ENCODE measurements around the gene GLT8D2. TPM values are rescaled to one million over a fixed set of nuclear protein-coding genes. Genes with fewer than 3 reads are reported as not detected.

GLT8D2 gene
- total RNA-seq, 6 experiments from 2014 or later, result 36.4 to 58.0 (median 50.9) TPM

DNA sequence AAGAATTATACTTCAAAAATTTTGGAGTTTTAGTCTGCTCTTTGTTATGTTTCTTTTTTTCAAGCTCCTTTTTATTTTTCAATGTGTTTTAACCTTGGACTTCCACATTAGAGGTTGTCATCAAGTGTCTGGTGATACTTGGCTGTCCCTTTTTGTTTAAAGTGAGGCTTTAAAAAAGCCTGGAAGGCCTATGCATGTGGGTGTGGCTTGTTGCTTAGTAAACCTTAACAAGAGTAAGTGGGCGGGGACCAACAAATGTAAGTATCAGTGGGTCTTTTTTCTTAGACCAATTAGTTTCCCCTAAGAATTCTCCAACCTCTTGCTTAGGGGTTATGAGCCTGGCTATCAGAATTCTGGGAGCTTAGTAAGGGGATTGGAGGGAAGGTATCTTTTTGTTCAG, 40.7 kb upstream of the GLT8D2 start:
- TF ChIP-seq, protein P1, sequence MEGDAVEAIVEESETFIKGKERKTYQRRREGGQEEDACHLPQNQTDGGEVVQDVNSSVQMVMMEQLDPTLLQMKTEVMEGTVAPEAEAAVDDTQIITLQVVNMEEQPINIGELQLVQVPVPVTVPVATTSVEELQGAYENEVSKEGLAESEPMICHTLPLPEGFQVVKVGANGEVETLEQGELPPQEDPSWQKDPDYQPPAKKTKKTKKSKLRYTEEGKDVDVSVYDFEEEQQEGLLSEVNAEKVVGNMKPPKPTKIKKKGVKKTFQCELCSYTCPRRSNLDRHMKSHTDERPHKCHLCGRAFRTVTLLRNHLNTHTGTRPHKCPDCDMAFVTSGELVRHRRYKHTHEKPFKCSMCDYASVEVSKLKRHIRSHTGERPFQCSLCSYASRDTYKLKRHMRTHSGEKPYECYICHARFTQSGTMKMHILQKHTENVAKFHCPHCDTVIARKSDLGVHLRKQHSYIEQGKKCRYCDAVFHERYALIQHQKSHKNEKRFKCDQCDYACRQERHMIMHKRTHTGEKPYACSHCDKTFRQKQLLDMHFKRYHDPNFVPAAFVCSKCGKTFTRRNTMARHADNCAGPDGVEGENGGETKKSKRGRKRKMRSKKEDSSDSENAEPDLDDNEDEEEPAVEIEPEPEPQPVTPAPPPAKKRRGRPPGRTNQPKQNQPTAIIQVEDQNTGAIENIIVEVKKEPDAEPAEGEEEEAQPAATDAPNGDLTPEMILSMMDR (IDR thresholded peaks at IDR 0.05), result no peak
- no peak overlapping the region; the same call in 1 of the 2 replicates for H3K27ac Mint-ChIP-seq
- peaks cover 15% of the 10 kb centered on the region for H3K4me1 Mint-ChIP-seq (ENCODE audit: low read depth)
- no peak for DNase-seq
- peaks cover 28% of the 10 kb centered on the region for H3K36me3 Mint-ChIP-seq (ENCODE audit: low read depth)
- no peaks in the 10 kb centered on the region for H3K9me3 Mint-ChIP-seq
- H3K4me3 Mint-ChIP-seq, result no peak overlapping the region
- no peaks in the 10 kb centered on the region for H3K27me3 Mint-ChIP-seq (ENCODE audit: insufficient read depth)

DNA sequence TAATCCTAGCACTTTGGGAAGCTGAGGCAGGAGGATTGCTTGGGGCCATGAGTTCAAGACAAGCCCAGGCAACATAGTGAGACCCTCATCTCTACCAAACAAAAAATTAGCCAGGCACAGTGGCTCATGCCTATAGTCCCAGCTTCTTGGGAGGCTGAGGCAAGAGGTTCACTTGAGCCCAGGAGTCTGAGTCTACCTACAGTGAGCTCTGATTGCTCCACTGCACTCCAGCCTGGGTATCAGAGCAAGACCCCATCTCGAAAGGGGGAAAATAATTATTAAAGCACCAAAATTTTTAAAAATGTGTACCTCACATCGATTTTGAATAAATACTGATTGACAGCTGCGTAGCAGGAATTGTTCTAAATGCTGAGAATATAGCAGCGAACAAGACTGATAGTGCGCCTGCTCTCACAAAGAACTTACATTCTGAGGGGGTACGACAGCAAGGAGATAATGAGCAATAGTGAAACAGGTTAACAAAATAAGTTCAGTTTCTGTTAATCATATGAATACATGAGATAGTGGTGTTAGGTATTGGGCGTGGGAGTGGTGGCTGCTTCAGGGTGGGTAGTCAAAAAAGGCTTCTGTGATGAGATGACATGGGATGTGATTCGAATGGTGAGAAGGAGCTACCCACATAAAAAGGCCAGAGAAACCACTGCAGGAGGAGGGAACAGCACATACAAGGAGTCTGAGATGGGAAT, 33.9 kb upstream of the GLT8D2 start:
- no peaks in the 10 kb centered on the region for H3K27me3 Mint-ChIP-seq (ENCODE audit: insufficient read depth)
- H3K36me3 Mint-ChIP-seq (ENCODE audit: low read depth), result peaks cover 12% of the 10 kb centered on the region
- no peak for DNase-seq
- no peaks in the 10 kb centered on the region for H3K9me3 Mint-ChIP-seq
- H3K4me3 Mint-ChIP-seq, result no peak overlapping the region
- no peaks in the 10 kb centered on the region for H3K4me1 Mint-ChIP-seq (ENCODE audit: low read depth)
- TF ChIP-seq, protein P1 (IDR thresholded peaks at IDR 0.05), result no peak
- H3K27ac Mint-ChIP-seq, result no peak overlapping the region; the same call in 1 of the 2 replicates

DNA sequence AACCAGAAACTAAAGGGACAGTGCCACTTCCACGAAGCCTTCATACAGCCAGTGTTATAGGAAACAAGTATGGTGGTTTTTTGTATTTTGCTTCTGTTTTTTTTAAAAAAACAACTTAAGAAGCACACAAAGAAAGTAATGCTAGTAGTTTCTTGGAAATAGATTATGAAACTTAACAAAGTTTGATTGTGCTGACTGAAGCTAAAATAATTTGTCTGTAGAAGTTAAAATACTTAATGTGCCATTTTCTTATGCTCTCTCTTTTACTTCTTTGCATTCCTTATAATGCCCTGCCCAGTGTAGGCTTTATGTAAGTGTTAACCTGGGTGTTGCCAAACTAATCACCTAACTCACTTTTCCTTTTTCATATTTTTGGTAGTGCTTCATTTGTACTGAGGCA, 30.8 kb upstream of the GLT8D2 start:
- H3K27me3 Mint-ChIP-seq (ENCODE audit: insufficient read depth), result no peaks in the 10 kb centered on the region
- H3K36me3 Mint-ChIP-seq (ENCODE audit: low read depth), result peaks cover 5% of the 10 kb centered on the region
- no peak overlapping the region for H3K4me3 Mint-ChIP-seq
- no peak for DNase-seq
- no peak overlapping the region for H3K27ac Mint-ChIP-seq
- TF ChIP-seq, protein P1 (IDR thresholded peaks at IDR 0.05), result no peak
- no peaks in the 10 kb centered on the region for H3K9me3 Mint-ChIP-seq
- no peaks in the 10 kb centered on the region for H3K4me1 Mint-ChIP-seq (ENCODE audit: low read depth)

DNA sequence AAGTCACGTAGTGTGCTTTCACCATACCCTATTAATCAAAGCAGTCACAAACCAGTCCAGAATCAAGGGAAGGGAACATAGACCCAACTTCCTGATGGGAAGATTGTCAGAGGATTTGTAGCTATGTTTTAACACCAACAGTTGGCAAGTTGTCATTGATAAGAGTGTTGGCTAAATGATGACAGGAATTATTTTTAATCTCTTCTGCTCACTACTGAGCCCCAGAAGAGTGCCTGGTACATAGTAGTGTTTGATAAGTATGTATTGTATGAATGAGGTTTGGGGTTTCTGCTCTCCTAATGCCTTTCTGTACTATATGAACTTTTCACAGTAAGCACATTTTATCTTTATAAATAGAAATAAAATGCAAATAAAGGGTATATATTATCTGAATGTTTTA, 29.0 kb upstream of the GLT8D2 start:
- Mint-ChIP-seq H3K4me3 (no peak overlapping the region), H3K27ac (no peak overlapping the region), H3K36me3 (ENCODE audit: low read depth) (peaks cover 10% of the 10 kb centered on the region)

DNA sequence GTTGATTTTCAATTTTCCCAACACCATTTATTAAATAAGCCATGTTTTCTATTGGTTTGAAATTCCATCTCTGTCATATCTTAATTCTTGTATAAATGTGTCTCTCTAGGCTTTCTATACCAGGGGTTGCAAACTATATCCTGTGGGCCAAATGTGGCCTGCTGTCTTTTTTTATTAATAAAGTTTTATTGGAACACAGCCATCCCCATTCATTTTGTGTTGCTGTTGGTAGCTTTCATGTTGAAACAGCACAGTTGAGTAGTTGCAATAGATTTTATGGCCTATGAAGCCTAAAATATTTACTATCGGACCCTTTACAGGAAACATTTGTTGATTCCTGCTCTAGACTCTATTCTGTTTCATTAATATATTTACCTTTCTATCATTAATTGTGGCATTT, 23.7 kb upstream of the GLT8D2 start:
- Mint-ChIP-seq H3K36me3 (ENCODE audit: low read depth) (peaks cover 21% of the 10 kb centered on the region), H3K27me3 (ENCODE audit: insufficient read depth) (no peaks in the 10 kb centered on the region), H3K4me3 (no peak overlapping the region), H3K4me1 (ENCODE audit: low read depth) (no peaks in the 10 kb centered on the region), H3K9me3 (no peaks in the 10 kb centered on the region), H3K27ac (no peak overlapping the region)
- TF ChIP-seq, protein P1 (IDR thresholded peaks at IDR 0.05), result no peak
- DNase-seq, result no peak

More for the DNA sequence above, 29.0 kb upstream of the GLT8D2 start:
- H3K27me3 Mint-ChIP-seq (ENCODE audit: insufficient read depth), result no peaks in the 10 kb centered on the region
- no peaks in the 10 kb centered on the region for H3K9me3 Mint-ChIP-seq
- no peak for DNase-seq
- no peaks in the 10 kb centered on the region for H3K4me1 Mint-ChIP-seq (ENCODE audit: low read depth)
- TF ChIP-seq, protein P1 (IDR thresholded peaks at IDR 0.05), result no peak
